NOMO-1 treated with DMSO at 0.1 percent for 48 hours (cell line): ENCODE results near the gene HAPLN1.
A peak's percentile ranks its signal among the peaks of the same experiment; 100 is the strongest.

Experiments
- DNase-seq: peaks from one replicate; lab custom pipeline; 2025; ENCODE audit not compliant: unreplicated experiment; lab: John Stamatoyannopoulos, UW

The HAPLN1 gene

GRCh38 chr5:83718936-83719495 is 1.6 kb downstream of the HAPLN1 start:
- DNase-seq: no peak

- DNase-seq: peak; percentile 53
These were observed 2.3 kb downstream of the HAPLN1 start for GRCh38 chr5:83718195-83718825.

GRCh38 chr5:83715236-83716065 is 5.2 kb downstream of the HAPLN1 start:
- DNase-seq: no peak

- no peak for DNase-seq
These were observed 5.8 kb downstream of the HAPLN1 start for GRCh38 chr5:83714810-83715209.

GRCh38 chr5:83711982-83712601 is 8.6 kb downstream of the HAPLN1 start:
- DNase-seq: peak; percentile 21

GRCh38 chr5:83709973-83710372 is 10.7 kb downstream of the HAPLN1 start:
- no peak for DNase-seq

- DNase-seq: no peak
These were observed 12.5 kb downstream of the HAPLN1 start for GRCh38 chr5:83708170-83708569.

GRCh38 chr5:83703059-83703458 is 17.6 kb downstream of the HAPLN1 start:
- DNase-seq: no peak

GRCh38 chr5:83701886-83702285 is 18.8 kb downstream of the HAPLN1 start:
- no peak for DNase-seq

GRCh38 chr5:83689881-83690280 is 30.8 kb downstream of the HAPLN1 start:
- DNase-seq: no peak

- no peak for DNase-seq
These were observed 32.4 kb downstream of the HAPLN1 start for GRCh38 chr5:83688281-83688680.

- DNase-seq: no peak
These were observed 33.5 kb downstream of the HAPLN1 start for GRCh38 chr5:83687124-83687619.

GRCh38 chr5:83686251-83686650 is 34.4 kb downstream of the HAPLN1 start:
- DNase-seq: no peak

- DNase-seq: no peak
These were observed 36.8 kb downstream of the HAPLN1 start for GRCh38 chr5:83683836-83684235.

- DNase-seq: no peak
These were observed 48.0 kb downstream of the HAPLN1 start for GRCh38 chr5:83672646-83673045.

GRCh38 chr5:83672158-83672557 is 48.5 kb downstream of the HAPLN1 start:
- no peak for DNase-seq

GRCh38 chr5:83665631-83666030 is 55.0 kb downstream of the HAPLN1 start:
- DNase-seq: no peak

- DNase-seq: peak; percentile 96
These were observed 58.1 kb downstream of the HAPLN1 start for GRCh38 chr5:83662558-83662957.

- DNase-seq: no peak
These were observed 62.7 kb downstream of the HAPLN1 start for GRCh38 chr5:83657807-83658525.

GRCh38 chr5:83654427-83654994 is 66.1 kb downstream of the HAPLN1 start:
- peak; percentile 36 for DNase-seq

- no peak for DNase-seq
These were observed 67.0 kb downstream of the HAPLN1 start for GRCh38 chr5:83653669-83654068.
